Measurements from ENCODE around the gene KREMEN2. TPM values are rescaled to one million over a fixed set of nuclear protein-coding genes. Genes with fewer than 3 reads are reported as not detected.

KREMEN2 gene
- total and polyA plus RNA-seq, 9 of the 15 experiments (the other 6 are each of a cell fraction or from before 2014, with no cell fraction given), result 0.04 to 7.7 (median 1.5) TPM; not detected in 1

DNA sequence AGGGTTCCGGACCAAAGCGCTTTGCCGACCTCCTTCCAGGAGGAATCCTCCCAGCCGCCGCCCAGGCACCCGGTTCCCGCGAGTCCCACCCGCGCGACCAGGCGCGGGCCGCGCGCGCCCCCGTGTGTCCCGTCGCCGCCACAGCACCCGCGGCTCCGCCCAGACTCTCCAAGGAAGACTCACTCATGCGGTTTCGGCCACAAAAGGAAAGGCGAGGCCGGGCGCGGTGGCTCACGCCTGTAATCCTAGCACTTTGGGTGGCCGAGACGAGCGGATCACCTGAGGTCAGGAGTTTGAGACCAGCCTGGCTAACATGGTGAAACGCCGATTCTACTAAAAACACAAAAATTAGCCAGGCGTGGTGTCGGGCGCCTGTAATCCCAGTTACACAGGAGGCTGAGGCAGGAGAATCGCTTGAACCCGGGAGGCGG is 19.6 kb downstream of the KREMEN2 start (continued):
- TF ChIP-seq MTA3 (IDR thresholded peaks at IDR 0.05; ENCODE audit: borderline replicate concordance) (peak; percentile 74; the same call in 1 of the 2 replicates), JUND (IDR thresholded peaks at IDR 0.05; ENCODE audit: borderline replicate concordance, low read depth, low read length) (peak; percentile 56; the same call in 1 of the 2 replicates), JUND (tag; IDR thresholded peaks at IDR 0.05; ENCODE audit: borderline replicate concordance, low read depth, low read length) (peak; percentile 22; the same call in 1 of the 3 replicates), CBFA2T2 (conservative IDR thresholded peaks at IDR 0.05) (no peak), KDM4B (IDR thresholded peaks at IDR 0.05; ENCODE audit: borderline replicate concordance in 2 of 2, low read depth in 1 of 2) (no peak), ZNF347 (CRISPR knock-in tag; IDR thresholded peaks at IDR 0.05; ENCODE audit: low read depth) (no peak), HDAC8 (tag; IDR thresholded peaks at IDR 0.05) (no peak), STAT5A (IDR thresholded peaks at IDR 0.05; ENCODE audit: borderline replicate concordance, low read length) (no peak), HMG20B (CRISPR knock-in tag; IDR thresholded peaks at IDR 0.05) (no peak), ETV5 (CRISPR knock-in tag; IDR thresholded peaks at IDR 0.05; ENCODE audit: low read depth) (no peak), KDM1A (IDR thresholded peaks at IDR 0.05) (no peak), KAT2B (IDR thresholded peaks at IDR 0.05; ENCODE audit: low read depth, low read length) (no peak), FIP1L1 (IDR thresholded peaks at IDR 0.05; ENCODE audit: low read depth, low read length, poor library complexity, severe bottlenecking) (peak; percentile 89), RBM17 (IDR thresholded peaks at IDR 0.05; ENCODE audit: borderline replicate concordance, low read depth, low read length) (no peak)
- TF ChIP-seq, protein P1, sequence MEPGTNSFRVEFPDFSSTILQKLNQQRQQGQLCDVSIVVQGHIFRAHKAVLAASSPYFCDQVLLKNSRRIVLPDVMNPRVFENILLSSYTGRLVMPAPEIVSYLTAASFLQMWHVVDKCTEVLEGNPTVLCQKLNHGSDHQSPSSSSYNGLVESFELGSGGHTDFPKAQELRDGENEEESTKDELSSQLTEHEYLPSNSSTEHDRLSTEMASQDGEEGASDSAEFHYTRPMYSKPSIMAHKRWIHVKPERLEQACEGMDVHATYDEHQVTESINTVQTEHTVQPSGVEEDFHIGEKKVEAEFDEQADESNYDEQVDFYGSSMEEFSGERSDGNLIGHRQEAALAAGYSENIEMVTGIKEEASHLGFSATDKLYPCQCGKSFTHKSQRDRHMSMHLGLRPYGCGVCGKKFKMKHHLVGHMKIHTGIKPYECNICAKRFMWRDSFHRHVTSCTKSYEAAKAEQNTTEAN (CRISPR knock-in tag; IDR thresholded peaks at IDR 0.05), result no peak
- TF ChIP-seq, protein P2, sequence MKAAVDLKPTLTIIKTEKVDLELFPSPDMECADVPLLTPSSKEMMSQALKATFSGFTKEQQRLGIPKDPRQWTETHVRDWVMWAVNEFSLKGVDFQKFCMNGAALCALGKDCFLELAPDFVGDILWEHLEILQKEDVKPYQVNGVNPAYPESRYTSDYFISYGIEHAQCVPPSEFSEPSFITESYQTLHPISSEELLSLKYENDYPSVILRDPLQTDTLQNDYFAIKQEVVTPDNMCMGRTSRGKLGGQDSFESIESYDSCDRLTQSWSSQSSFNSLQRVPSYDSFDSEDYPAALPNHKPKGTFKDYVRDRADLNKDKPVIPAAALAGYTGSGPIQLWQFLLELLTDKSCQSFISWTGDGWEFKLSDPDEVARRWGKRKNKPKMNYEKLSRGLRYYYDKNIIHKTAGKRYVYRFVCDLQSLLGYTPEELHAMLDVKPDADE (conservative IDR thresholded peaks at IDR 0.05; ENCODE audit: control insufficient read depth, low read depth, low read length), result no peak
- TF ChIP-seq, protein P3, sequence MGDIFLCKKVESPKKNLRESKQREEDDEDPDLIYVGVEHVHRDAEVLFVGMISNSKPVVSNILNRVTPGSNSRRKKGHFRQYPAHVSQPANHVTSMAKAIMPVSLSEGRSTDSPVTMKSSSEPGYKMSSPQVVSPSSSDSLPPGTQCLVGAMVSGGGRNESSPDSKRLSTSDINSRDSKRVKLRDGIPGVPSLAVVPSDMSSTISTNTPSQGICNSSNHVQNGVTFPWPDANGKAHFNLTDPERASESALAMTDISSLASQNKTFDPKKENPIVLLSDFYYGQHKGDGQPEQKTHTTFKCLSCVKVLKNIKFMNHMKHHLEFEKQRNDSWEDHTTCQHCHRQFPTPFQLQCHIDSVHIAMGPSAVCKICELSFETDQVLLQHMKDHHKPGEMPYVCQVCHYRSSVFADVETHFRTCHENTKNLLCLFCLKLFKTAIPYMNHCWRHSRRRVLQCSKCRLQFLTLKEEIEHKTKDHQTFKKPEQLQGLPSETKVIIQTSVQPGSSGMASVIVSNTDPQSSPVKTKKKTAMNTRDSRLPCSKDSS (IDR thresholded peaks at IDR 0.05; ENCODE audit: low read depth, partially characterized antibody), result no peak
- TF ChIP-seq, protein P4, sequence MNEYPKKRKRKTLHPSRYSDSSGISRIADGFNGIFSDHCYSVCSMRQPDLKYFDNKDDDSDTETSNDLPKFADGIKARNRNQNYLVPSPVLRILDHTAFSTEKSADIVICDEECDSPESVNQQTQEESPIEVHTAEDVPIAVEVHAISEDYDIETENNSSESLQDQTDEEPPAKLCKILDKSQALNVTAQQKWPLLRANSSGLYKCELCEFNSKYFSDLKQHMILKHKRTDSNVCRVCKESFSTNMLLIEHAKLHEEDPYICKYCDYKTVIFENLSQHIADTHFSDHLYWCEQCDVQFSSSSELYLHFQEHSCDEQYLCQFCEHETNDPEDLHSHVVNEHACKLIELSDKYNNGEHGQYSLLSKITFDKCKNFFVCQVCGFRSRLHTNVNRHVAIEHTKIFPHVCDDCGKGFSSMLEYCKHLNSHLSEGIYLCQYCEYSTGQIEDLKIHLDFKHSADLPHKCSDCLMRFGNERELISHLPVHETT (CRISPR knock-in tag; conservative IDR thresholded peaks at IDR 0.05 in 1 of 2, IDR thresholded peaks at IDR 0.05 in 1 of 2), result 0 out of 4 replicates have a peak, but pooled peaks of 1 of the 2 experiments have one; percentile 25
- TF ChIP-seq, protein P5, sequence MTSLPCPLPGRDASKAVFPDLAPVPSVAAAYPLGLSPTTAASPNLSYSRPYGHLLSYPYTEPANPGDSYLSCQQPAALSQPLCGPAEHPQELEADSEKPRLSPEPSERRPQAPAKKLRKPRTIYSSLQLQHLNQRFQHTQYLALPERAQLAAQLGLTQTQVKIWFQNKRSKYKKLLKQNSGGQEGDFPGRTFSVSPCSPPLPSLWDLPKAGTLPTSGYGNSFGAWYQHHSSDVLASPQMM (CRISPR knock-in tag; IDR thresholded peaks at IDR 0.05), result no peak
- TF ChIP-seq, protein P6, sequence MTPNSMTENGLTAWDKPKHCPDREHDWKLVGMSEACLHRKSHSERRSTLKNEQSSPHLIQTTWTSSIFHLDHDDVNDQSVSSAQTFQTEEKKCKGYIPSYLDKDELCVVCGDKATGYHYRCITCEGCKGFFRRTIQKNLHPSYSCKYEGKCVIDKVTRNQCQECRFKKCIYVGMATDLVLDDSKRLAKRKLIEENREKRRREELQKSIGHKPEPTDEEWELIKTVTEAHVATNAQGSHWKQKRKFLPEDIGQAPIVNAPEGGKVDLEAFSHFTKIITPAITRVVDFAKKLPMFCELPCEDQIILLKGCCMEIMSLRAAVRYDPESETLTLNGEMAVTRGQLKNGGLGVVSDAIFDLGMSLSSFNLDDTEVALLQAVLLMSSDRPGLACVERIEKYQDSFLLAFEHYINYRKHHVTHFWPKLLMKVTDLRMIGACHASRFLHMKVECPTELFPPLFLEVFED (CRISPR knock-in tag; conservative IDR thresholded peaks at IDR 0.05), result no peak

Data from K562 (cell line).